Stimulated activated CD8-positive, alpha-beta memory T cell treated with anti-CD3 and anti-CD28 coated beads, Interleukin-12 subunit alpha, Interleukin-12 subunit beta, amount 100 ng/mL, for 1 hour (primary cell): ENCODE measurements around the gene MCUR1.
"Not testable (repeated sequence)": the region's sequence is repeated elsewhere in the genome, so short reads cannot be mapped to it uniquely, and the experiment has no call there.

ENCODE experiments used
- DNase-seq: peaks from one replicate; pipeline ENCODE4 v3.0.0-alpha.2; 2020; ENCODE audit warnings: low read depth

MCUR1 gene

DNA sequence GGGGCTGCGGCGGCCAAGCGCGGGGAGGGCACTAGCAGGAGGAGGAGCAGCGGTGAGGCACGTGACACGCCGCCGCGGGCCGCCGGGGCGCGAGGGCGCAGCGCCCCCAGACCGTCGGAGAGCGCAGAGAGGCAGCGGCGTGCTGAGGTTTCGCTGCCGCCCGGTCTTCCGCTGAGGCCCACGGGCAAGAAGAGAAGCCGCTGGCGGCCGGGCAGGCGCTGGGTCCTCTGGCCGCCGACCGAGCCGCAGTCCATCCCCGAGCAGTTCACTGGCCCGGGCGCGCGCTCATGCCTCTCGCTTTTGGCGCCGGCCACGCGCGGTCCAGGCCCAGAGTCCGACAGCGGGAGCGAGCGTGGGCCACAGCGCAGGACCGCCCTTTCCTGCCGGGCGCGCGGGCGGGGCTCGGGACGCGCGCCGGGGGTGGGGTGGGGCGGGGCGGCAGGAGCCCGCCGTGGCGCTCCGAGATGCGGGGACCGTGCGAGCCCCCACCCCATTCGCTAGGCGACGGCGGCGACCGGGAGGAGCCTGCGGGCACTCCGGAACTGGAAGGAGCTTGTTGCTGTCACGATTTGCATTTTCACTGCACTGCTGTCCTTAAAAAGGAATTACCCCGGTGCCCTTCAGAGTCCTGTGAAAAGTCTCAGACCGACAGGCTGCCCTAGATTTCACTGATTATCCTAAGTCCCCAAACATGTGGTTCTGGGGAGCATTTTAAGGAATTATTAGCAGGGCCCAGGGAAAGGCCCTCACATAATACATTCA, at the start of gene MCUR1:
Gene MCUR1 (minus strand): TSS at position 382 of the 762 bp plus-strand sequence. CDS start 128 bp downstream, at position 254.
- peak; percentile 62 for DNase-seq

- no peak for DNase-seq
Measured at GRCh38 chr6:13863699-13864155, 49.4 kb upstream of the MCUR1 start.

DNA sequence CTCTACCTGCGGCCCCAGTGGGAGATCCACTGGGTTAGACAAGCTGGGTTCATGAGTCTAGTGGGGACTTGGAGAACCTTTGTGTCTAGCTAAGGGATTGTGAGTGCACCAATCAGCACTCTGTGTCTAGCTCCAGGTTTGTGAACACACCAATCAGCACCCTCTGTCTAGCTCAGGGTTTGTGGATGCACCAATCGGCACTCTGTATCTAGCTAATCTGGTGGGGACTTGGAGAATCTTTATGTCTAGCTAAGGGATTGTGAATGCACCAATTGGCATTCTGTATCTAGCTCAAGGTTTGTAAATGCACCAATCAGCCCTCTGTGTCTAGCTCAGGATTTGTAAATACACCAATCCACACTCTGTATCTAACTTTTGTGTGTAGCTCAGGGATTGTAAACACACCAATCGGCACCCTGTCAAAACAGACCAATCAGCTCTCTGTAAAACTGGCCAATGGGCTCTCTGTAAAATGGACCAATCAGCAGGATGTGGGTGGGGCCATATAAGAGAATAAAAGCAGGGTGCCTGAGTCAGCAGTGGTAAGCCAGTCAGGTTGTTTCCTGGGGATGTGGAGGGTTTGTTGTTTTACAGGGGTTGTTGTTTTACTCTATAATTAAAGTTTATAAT, 46.3 kb upstream of the MCUR1 start:
- not testable (repeated sequence) for DNase-seq

GRCh38 chr6:13859871-13860555, 45.7 kb upstream of the MCUR1 start:
- DNase-seq: no peak

DNA sequence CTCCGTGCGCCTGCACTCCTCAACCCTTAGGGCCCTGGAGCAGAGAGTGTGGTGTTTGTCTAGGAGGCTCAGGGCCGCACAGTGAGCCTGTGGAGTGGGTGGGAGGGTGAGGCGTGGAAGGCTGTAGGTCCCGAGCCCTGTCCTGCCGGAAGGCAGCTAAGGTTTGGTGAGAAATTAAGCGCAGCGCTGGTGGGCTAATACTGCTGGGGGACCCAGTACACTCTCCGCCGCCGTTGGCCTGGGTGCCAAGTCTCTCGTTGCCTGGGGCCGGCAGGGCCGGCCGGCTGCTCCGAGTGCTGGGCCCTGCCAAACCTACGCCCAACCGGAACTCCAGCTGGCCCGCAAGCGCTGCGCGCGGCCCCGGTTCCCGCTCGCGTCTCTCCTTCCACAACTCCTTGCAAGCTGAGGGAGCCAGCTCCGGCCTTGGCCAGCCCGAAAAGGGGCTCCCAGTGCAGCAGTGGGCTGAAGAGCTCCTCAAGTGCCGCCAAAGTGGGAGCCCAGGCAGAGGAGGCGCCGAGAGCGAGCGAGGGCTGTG, 40.4 kb upstream of the MCUR1 start:
- no peak for DNase-seq

DNA sequence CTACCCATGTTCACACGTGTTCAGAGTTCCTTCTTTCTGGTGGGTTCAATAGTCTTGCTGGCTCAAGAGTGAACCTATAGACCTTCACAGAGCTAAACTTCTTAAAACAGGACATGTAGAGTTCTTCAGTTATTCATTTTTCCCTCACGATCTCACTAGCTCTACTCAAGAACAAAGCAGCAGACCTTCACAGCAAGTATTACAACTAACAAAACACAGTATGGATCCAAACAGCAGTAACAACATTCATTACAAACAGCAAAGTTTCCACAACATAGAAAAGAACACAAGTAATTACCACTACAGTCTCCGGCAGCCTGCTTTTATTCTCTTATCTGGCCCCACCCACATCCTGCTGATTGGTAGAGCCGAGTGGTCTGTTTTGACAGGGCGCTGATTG, 39.5 kb upstream of the MCUR1 start:
- no peak for DNase-seq

GRCh38 chr6:13851803-13852202, 37.4 kb upstream of the MCUR1 start:
- no peak for DNase-seq

- no peak for DNase-seq
Measured at GRCh38 chr6:13851330-13851729, 37.0 kb upstream of the MCUR1 start.

GRCh38 chr6:13850690-13851089, 36.3 kb upstream of the MCUR1 start:
- not testable (repeated sequence) for DNase-seq

- no peak for DNase-seq
Measured at GRCh38 chr6:13848522-13849150, 34.3 kb upstream of the MCUR1 start.

DNA sequence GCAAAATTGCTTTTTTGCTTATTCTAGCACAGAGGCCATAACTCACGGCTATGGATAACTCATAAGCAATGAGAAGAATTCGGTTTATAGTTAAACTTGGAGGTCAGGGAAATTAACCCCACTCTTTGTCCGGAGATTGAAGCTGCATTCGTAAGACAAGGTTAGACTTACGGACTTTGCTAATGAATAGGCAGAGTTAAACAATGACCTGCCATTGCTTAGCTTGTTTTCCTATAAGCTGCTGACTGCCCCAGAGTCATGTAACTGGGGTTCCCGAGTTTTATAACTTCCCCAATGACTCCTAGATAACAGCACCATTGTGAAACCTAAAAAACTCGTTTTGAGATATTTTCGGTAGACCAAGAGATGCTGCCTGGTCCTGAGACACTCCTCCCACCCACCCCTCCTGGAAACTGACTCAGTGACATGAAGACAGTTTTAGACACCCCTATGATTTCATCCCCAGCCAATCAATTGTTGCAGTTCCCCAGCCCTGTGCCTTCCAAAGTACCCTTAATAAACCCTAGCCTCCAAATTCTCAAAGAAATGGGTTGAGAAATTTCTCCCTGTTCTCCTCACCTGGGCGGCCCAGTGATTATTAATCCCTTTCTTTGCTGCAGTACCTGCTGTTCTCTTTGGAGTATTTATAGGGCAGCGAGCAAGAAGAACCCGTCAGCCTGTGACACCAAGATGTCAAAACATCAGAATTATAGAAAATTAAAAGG, 33.1 kb upstream of the MCUR1 start:
- DNase-seq: no peak

- no peak for DNase-seq
Measured at GRCh38 chr6:13846841-13847240, 32.5 kb upstream of the MCUR1 start.

DNA sequence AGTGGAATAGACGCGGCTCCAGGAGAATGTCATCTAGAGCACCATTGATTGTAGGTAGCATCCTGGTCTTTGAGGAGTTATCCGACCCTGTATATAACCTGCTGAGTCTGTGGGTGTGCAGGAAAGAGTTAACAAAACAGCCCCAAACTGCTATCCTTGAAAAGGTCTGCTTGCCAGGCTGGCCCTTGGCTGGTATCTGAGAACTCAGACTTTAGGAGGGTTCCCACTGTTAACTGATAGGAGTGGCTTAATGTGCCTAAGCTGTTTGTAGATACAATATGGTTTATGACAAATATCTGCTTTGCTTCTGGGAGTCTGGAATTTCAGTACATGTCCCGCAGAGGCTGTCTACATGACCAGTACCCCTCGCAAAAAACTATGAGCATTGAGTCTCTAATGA, 27.6 kb upstream of the MCUR1 start:
- no peak for DNase-seq

DNA sequence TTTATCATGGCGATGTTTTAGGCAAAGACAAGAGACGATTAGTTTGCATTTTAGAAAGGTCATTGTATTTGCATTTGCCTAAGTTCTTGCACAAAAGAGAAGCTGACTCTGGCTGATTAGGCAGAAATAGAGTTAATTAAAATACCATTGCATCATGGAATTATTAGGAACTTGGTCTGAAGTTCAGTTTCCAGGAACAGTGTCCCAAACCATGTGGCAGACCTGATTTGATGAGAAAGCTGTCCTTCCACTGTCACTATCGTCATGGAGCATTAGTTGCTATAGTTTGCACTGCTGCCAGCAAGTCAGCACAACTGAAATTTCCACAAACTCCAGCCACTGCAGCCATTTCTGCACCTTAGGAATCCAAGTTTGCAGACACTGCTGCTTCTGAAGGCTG, 24.3 kb upstream of the MCUR1 start:
- DNase-seq: no peak

DNA sequence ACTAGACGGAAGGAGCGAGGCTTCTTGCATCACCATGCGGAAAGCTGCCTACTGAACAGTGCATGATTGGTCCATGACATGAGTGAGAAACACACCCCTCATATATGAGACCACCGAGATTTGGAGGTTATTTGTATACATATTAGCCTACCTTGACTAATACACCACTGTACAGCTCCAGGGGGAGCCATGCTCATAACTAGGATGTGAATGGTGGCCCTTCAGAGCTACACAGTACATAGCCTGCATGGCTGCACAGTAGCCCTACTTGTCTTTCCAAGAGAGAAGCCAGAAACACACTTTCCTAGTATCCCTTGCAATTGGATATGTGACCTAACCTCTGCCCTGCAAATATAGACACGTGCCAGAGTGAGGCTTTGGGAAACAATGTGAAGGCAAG, 21.8 kb upstream of the MCUR1 start:
- no peak for DNase-seq

- DNase-seq: no peak
Measured at GRCh38 chr6:13834790-13835189, 20.4 kb upstream of the MCUR1 start.

DNA sequence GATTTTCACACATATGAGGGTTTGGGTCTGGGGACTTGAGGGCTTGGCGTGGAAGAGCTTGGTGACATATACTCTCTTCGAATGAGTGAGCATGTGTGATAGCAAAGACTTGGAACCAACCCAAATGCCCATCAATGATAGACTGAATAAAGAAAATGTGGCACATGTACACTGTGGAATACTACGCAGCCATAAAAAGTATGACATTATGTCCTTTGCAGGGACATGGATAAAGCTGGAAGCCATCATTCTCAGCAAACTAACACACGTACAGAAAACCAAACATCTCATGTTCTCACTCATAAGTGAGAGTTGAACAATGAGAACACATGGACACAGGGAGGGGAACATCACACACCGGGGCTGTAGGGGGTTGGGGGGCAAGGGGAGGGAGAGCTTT, 19.7 kb upstream of the MCUR1 start:
- DNase-seq: not testable (repeated sequence)

DNA sequence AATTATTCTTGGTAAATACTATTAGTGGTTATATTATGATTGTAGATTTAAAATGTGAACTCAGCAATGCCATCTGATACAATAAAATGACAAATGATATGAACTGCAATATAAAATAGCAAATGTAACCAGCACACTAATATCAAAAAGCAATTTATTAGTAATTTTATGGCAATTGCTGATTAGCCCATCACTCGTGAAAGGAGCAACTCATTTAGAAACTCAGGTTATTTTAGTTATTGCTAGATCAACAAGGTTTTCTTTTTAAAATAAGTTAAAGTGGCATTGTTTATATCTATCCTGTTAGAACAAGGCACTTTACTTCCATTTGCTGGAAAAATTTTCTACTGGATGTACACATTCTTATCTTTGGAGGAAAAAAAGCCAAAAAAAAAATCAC, 18.4 kb upstream of the MCUR1 start:
- DNase-seq: no peak

- DNase-seq: no peak
Measured at GRCh38 chr6:13831615-13832014, 17.3 kb upstream of the MCUR1 start.

GRCh38 chr6:13830803-13831202, 16.4 kb upstream of the MCUR1 start:
- DNase-seq: no peak

GRCh38 chr6:13829419-13829818, 15.1 kb upstream of the MCUR1 start:
- DNase-seq: not testable (repeated sequence)
